ENCODE measurements around the gene SLC10A3. TPM values are rescaled to one million over a fixed set of nuclear protein-coding genes. Genes with fewer than 3 reads are reported as not detected.

The SLC10A3 gene
- total and polyA plus RNA-seq, 2 donors (not counting 3 experiments of a cell fraction or from before 2014, with no cell fraction given) = 21.9 to 22.6 TPM

DNA sequence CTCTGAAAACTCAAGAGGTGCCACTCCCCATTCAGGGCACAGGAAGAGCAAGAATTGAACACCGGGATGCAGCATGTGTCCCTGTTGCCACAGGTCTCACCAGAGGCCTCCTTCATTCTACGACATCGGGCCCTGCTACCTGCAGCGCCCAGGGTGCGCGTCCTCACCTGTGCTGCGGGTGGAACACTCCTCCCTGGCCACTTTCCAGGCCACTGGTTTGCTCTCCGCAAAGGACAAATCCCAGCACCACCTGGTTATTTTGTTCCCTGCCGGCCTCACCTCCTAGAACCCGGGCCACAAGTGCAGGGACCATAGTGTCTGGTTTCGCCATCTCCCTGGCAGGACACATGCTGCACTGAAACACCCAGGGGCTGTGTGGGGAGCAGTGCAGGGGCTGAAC, 39.9 kb upstream of the SLC10A3 start:
- no peak for DNase-seq (ENCODE audit: low read depth, low spot score)
- Histone ChIP-seq H3K9me3 (replicated peaks; ENCODE audit: control insufficient read depth, insufficient read depth, low read length) (no peaks in the 10 kb centered on the region), H3K27me3 (ENCODE audit: control insufficient read depth in 2 of 2, insufficient read depth in 2 of 2, low read length in 2 of 2) (no peaks in the 10 kb centered on the region), H3K4me3 (replicated peaks in 1 of 3; ENCODE audit: insufficient read depth in 1 of 3, low read depth in 1 of 3, low read length in 3 of 3) (no peak overlapping the region), H3K27ac (ENCODE audit: insufficient read depth, low read depth, low read length) (no peak overlapping the region), H3K36me3 (ENCODE audit: control insufficient read depth in 2 of 2, extremely low read depth in 1 of 2, insufficient read depth in 2 of 2, low read length in 2 of 2) (peaks cover 5 to 17% of the 10 kb centered on the region in 2 experiments), H2AFZ (ENCODE audit: low read depth, low read length) (no peak overlapping the region), H3K79me2 (ENCODE audit: control insufficient read depth, insufficient read depth, low read length) (no peaks in the 10 kb centered on the region), H3K4me2 (ENCODE audit: insufficient read depth, low read length) (no peak overlapping the region), H3K4me1 (ENCODE audit: control insufficient read depth, extremely low read depth, insufficient read depth, low read length) (peaks cover 4% of the 10 kb centered on the region), H3K9me1 (replicated peaks; ENCODE audit: control insufficient read depth, extremely low read depth, insufficient read depth, low read length) (no peaks in the 10 kb centered on the region), H3K9ac (replicated peaks; ENCODE audit: extremely low read depth, insufficient read depth, low read length) (no peak overlapping the region), H4K20me1 (replicated peaks; ENCODE audit: control insufficient read depth, extremely low read depth, insufficient read depth, low read length) (no peaks in the 10 kb centered on the region)
- no peak for TF ChIP-seq POLR2A (IDR thresholded peaks at IDR 0.05; ENCODE audit: low read depth, low read length)
- TF ChIP-seq GATA2 (IDR thresholded peaks at IDR 0.05; ENCODE audit: insufficient read depth, insufficient read length, low read depth, low read length) = no peak
- TF ChIP-seq FOS (IDR thresholded peaks at IDR 0.05; ENCODE audit: borderline replicate concordance, insufficient read depth, low read length) = no peak
- TF ChIP-seq JUN (IDR thresholded peaks at IDR 0.05; ENCODE audit: borderline replicate concordance, insufficient read depth, insufficient read length, low read depth) = no peak
- TF ChIP-seq POLR2AphosphoS5 (IDR thresholded peaks at IDR 0.05; ENCODE audit: insufficient read depth, low read depth, low read length) = no peak
- TF ChIP-seq, protein P1, sequence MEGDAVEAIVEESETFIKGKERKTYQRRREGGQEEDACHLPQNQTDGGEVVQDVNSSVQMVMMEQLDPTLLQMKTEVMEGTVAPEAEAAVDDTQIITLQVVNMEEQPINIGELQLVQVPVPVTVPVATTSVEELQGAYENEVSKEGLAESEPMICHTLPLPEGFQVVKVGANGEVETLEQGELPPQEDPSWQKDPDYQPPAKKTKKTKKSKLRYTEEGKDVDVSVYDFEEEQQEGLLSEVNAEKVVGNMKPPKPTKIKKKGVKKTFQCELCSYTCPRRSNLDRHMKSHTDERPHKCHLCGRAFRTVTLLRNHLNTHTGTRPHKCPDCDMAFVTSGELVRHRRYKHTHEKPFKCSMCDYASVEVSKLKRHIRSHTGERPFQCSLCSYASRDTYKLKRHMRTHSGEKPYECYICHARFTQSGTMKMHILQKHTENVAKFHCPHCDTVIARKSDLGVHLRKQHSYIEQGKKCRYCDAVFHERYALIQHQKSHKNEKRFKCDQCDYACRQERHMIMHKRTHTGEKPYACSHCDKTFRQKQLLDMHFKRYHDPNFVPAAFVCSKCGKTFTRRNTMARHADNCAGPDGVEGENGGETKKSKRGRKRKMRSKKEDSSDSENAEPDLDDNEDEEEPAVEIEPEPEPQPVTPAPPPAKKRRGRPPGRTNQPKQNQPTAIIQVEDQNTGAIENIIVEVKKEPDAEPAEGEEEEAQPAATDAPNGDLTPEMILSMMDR (IDR thresholded peaks at IDR 0.05; ENCODE audit: extremely low read depth in 1 of 2, insufficient read depth in 1 of 2, low read depth in 1 of 2, low read length in 2 of 2) = no peak
- TF ChIP-seq EZH2 (IDR thresholded peaks at IDR 0.05; ENCODE audit: borderline replicate concordance, low read depth, low read length, severe bottlenecking) = no peak
- TF ChIP-seq, protein P2, sequence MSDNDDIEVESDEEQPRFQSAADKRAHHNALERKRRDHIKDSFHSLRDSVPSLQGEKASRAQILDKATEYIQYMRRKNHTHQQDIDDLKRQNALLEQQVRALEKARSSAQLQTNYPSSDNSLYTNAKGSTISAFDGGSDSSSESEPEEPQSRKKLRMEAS (IDR thresholded peaks at IDR 0.05; ENCODE audit: insufficient read depth, insufficient read length) = no peak
- no peak for TF ChIP-seq MYC (IDR thresholded peaks at IDR 0.05; ENCODE audit: low read depth, low read length)
- no peak for FAIRE-seq
- BruUV-seq (replicated peaks) = no TSS peak
- dilution Hi-C loops (cut with MboI; ENCODE audit: extremely low pct_ligation_motif_present, low sequenced_read_pairs) = no loop called here
- POLR2A ChIA-PET = no interaction called here
- CTCF ChIA-PET = no interaction called here
- intact Hi-C loops (cut with micrococcal nuclease) = no loop called here
